G401.6 (cell line): ENCODE data around the gene MBTPS1.

Experiments used
- FAIRE-seq: peaks from 2 replicates; lab custom pipeline; 2012; peaks lifted over from hg19 to GRCh38; lab: Jason Lieb, UNC

MBTPS1 gene

DNA sequence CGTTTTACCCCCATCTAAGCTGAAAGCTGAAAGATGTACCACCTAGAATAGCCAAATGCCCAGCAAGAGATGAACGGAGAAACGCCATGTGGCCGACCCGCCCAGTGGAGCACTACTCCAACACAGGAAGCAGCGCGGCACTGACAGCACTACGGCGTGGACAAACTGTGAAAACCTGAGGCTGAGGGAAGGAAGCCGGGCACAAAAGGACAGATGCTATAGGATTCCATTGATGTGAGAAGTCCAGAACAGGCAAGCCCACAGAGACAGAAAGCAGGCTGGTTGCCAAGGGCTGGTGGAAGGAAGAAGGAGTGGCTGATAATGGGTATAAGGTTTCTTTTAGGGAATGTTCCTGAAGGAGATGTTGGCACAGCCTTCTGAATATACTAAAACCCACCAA is 44.7 kb downstream of the MBTPS1 start:
- no peak for FAIRE-seq

DNA sequence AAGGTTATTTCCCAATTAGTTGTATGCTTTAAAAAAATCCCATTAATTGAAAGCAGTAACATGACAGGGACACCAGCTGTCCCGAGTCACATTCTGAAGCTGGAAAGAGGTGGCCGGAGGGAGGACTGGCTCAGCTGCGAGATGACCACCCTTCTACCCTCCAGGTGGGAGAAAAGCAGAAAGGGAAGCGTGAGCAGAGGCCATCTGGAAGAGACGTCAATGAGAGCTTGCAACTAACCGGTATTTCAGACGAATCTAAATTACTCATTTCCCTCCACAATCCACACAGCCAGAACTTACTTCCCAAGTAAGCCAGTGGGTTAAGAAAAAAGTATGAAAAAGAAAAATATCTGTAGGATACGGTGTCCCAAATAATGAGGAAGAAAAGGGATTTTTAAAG is 45.6 kb downstream of the MBTPS1 start:
- no peak for FAIRE-seq

DNA sequence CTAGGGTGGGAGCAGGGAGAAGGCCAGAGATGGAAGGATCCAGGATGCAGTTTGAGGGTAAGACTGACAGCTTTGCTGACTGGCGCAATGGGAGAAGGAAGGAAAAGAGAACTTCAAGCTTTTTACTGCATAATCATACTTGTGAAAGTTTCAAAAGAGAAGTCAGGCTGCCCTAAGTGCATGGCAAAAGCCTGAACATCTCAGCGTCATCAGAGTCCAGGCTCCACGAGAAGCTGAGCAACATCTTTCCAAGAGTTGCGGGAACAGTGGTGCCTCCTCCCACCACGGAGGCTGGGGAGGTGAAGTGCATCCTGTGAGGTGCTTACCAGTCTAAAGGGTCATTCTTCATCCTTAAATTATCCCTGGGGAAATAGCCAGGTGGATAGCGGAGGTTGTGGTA is 47.2 kb downstream of the MBTPS1 start:
- no peak for FAIRE-seq

DNA sequence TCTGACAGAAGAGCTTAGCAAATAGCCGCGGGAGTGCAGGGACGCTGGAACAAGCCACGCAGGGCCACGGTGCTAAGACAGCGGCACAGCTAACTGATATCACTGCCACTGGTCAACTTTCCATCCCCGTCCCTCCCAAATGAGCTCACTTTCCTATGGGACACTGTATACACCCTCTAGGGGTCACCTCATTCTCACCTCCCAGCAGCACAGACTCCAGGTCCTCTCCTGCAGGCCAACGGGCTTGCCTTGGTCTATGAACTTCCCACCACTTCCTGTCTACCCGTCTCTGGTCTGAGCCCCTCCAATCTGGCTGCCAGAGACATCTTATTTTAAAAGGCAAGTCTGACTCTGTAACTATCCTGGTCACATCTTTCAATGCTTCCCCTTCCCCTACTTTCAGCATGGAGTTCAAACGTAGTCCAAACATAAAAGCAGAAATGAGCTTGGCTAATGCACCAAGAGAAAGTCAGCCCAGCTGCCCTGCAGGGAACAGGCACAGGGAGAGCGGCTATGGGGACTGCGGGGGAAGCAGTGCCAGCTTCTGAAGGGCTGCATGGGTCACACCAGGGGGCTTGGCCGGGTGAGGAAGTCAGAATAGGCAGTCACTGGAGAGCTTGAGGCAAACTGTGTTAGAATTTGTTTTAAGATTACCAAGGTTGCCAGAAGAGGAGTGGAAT is 47.8 kb downstream of the MBTPS1 start:
- no peak for FAIRE-seq

DNA sequence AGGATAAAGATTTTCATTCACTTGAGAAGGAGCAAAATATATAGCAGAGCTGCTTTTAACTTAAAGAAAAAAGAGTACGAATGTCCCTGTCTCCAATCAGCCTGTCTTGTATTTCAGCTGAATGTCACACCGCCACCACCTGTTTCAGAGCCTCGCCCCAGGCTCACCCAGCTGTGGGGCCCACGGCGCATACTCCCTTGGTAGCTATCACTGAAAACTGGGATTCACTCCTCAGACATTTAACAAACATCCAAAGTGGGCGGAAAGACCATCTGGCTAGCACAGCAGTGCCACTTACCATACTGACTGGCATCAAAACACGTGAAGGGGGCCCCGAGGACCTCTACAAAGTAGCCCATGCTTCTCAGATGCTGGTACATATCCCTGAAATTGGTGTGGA is 48.7 kb downstream of the MBTPS1 start:
- FAIRE-seq, result no peak

DNA sequence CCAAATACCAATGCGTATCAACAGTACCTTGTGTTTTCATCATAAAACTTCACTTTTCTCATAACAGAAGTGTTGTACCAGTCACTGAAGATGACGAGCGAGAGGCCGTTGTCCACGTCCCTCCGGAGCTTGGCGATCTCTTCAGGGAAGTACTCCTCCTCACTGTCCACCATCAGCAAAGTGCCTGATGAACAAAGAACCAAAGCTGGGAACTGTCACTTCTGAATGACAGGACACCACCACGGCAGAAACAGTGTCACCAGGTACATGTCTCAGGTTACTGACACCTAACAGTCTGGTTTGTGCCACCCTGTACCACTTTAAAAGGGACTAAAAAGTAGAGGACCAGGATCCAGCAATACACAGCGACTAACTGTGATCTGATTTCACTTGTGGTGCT is 49.1 kb downstream of the MBTPS1 start:
- FAIRE-seq, result no peak

DNA sequence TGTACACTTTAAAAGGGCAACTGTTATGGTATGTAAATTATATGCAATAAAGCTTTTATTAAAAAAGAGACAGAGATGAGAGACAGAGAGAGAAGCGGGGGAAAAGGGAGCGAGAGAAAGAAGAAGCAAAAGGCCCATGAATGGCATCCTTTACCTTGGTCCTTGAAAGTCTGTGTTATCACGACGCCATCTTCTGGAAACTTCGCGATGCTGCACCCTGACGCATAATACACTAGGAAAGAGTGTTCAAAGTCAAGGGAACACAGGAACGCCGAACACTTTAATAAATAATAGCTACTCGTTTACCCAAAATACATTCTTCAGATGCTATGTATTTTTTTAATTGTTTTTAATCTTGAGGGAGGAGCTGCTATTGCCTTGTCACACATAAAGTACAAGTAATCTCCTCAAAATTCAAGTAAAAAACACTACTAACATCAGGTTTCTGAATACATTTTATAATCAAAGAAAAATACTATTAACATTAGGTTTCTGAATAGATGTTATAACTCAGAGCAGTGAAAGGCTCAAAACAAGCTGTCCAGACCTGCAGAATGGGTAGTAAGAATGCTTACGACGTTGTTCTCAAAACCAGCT is 51.1 kb downstream of the MBTPS1 start:
- FAIRE-seq, result peak; percentile 90

DNA sequence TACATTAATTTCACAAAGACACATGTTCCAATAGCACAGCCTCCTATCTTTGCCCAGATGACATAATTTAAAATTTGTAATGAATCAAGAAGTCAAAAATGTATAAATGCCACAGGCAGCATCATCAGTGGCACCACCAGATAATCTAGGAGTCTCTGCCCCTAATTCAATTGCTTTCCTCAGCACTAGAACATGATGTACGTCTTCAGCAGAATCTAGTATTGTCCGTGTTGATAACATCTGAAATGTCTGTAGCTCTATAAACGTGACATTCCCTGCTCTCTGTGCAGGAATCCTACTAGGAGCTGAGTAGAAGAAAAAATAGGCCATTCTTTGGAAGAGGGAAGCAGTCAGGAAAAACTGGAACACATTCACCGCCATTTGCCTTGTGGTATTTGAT is 52.8 kb downstream of the MBTPS1 start:
- no peak for FAIRE-seq

DNA sequence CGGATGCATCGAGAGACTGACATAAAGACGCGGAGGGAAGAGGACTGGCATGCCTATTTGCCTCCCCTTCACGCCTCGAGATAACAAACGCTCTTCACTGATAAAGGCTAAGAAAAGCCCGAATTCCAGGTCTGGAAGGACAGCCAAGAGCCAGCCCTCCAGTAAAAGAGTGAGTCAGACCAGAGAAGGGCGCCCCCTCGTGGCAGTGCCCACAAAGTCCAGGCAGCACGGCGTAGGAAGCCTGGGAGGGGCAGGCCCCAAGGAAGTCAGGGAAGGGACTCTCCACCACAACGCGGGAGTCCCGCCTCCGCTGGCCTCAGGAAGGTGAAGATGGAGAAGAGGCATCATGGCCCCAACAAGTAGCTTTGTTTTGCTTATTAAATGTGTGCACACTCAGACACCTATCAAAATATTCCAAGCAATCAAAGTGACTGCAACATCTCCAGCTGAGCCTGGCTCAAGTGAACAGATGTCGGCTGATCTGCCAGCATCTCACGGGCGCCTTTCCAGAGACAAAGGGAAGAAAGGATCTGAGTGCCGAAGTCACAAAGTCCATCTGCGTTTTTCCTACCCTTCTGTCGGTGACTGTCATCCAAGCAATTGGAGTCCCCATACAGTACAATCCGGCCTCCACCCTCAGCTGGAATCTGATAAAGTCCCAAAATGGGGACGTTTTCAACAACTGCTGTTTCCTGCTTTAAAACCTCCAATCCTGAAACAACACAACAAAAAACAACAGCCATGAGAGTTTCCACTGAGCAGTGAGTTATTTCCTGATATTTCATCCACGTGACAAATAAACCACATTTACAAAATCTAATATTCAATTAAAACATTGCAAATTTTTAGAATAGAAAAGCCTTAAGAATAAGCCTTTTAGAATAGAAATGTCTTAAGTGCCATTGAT is 53.8 kb downstream of the MBTPS1 start:
- FAIRE-seq, result peak; percentile 51

DNA sequence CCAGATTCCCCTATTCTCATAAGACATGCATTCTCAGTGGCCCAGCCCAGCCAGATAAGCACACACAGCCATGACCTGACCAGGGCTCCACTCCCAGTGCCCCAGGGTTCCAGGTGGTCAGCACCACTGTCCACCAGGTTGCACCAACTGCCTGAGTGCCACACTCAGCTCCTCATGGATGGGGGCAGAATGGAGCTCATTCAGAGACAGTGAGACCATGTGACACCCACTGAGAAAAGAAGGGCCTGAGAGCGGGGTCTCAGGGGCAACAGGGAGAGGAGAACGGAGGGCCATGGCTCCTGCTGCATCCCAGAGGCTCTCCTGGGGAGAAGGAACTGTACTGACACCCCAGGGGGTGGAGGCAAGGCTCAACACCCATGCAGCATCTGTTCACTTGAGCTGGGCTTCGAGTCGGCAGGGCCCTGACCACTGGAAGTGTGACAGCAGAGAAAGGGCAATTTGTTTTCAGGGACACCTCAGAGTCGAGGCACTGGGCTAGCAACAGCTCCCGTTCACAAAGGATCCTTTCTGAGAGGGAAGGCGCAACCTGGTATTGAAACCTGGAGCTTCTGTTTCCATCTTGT is 55.4 kb downstream of the MBTPS1 start:
- no peak for FAIRE-seq

DNA sequence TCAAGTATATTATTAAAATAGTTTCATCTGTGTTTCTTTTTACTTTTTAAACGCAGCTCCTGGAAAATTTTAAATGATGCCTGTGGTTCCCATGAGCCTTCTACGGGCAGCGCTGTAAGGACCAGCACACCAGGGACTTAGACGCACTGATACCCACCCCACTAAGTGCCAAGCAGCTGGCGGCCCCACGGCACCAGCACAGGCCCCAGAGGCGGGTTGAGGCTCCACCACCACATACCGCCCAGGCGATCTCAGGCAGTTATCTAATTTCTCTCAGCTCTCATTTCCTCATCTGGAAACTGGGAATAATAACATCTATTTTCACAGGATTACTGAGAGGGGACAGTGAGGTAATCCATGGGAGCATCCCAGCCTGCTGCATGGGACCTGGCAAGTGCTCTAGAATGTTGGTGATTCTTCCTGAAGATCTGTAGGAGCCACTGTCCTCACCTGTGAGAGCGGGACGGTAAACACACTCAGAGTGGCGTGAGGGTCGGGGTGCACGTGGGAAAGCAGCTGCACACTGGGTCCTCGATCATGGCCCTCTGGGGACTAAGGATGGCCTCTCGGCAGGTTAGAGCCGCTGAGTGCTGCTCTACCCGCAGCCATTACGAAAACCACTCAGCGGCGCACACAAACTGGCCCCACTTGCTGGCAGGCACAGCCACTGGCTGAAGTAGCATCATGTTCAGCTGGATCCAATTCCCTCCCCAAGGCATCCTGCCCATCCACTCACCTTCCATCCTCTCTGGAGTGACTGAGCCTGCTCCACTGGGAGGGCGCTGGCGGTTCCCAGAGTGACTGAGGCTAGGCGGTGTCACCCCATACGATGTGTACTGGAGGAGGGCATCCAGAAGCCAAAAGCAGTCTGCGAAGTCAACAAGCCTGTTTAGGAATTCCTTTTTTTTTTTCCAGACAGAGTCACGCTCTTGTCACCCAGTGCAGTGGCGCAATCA is 56.5 kb downstream of the MBTPS1 start:
- no peak for FAIRE-seq

DNA sequence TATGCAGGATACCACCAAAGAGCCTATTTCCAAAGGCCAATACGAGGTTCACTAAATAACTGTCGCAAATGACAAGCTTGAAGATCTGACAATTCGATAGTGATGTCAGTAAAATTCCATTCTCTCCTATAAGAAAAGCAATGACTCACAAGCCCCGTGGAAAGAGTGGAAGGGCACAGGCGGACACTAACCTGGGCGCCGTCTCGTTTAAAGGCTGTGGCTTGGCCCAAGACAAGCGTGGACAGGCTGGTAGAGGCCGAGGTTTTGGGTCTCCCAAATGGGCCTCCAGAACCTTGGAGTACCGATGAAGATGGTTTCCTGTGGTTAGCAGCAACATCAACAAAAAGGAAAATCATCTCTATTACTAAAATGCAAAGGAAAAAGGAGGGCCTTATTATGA is 57.6 kb downstream of the MBTPS1 start:
- FAIRE-seq, result no peak

DNA sequence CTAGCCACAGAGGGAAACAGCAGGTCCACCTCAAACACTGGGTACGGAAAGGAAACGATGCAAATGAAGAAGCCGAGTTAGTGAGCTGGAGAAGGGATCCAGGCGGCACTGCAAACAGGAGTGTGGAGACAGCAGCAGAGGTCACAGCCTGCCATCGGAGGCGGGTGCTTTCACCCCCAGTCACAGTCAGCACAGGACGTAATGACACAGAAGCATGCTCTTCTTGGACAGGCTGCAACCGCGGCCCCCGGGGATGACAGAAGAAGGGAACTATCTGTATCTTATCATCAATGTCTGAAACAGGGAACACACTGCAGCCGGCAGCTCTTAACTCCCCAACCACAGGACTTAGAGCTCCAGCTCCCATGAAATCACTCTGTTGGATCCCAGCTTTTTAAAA is 58.1 kb downstream of the MBTPS1 start:
- FAIRE-seq, result no peak

DNA sequence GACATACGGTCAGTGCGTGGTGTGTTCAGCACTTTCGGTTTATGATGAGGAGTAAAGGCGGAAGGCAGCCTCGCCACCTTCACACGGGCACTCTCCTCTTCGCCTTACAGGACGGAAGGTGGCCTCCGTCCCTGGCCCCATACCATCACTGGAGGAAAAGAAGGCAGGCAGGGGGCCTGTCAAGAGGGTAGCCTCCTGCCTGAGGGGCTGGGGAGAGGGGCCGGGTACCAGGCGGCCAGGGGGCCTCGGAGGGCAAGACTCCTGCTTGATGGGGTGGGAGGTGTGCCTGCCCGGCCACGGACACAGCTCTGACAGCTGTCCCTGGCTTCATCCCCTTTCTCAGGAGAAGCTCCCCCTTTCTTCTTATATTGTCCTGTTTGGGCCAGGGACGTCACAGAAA is 58.5 kb downstream of the MBTPS1 start:
- no peak for FAIRE-seq

DNA sequence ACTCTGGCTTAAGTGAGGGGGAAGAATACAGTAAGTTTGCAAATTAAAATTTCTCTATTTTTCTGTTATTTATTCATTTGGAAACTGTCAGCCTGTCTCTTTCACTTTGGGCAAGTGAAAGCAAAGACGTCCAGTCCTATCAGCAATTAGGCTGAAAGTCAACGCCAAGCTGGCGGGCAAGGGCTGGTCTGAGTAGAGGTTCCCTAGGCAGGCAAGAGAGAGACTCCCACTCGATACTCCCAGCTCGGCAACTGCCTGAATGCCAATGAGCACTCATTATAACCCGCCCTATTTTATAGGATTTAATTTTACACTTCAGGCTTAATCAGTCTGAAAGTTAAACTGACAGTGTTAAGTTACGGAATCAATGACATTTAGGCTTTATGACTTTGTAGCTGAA is 59.8 kb downstream of the MBTPS1 start:
- FAIRE-seq, result no peak

DNA sequence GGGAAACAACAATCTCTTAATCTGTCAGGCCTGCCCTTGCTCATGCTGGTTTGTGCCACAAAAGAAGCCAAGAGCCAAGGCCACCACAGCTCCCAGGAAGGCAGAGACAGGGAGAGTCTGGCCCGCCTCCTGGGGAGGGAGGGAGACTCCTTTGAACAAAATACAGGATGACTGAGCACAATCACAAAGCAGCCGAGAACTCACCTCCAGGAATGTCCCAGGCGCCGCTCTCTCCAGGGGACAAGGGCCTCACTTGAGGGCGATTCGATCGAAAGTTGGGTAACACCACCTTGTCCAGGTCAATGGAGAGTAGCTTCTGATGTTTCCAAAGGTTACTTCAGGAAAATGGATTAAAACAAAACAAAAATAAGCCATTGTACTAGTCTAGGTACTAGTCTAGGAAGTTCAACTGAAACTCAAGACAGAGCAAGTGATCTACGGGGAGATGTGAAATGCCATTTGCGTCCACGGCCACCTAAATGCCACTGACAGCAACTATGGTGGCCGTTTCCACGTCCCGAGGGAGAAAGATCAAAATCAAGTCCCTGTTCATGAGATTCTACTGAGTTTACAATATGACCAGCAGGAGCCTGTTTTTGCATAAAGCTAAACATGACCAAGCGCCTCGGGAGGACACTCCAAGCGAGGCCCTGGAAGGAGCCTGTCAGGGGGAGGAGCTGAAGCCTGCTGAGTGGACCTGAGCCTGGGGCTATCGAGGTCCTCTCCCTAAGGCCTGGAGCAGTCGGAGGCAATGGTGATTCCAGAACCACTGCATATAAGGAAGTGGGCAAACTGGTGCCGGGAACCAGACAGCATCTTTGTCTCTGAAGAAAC is 60.7 kb downstream of the MBTPS1 start:
- no peak for FAIRE-seq

DNA sequence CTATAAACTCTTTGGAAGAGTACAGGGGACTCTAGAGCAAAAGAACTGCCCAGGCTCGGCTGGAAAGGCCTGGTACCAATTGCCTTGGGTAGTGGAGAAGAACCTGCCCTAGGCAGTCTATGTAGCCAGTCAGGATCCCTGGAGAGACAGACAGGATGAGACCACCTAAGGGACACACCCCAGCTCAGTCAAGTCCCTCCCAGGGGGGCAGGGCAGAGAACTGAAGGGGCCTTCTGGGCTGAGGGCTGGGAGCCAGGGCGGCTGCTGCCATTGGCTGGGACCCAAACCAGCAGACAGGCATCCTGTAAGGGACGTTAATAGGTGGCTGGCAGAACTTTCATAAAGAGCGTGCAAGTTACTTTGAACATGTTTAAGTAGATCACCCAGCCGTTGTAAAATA is 61.4 kb downstream of the MBTPS1 start:
- no peak for FAIRE-seq

DNA sequence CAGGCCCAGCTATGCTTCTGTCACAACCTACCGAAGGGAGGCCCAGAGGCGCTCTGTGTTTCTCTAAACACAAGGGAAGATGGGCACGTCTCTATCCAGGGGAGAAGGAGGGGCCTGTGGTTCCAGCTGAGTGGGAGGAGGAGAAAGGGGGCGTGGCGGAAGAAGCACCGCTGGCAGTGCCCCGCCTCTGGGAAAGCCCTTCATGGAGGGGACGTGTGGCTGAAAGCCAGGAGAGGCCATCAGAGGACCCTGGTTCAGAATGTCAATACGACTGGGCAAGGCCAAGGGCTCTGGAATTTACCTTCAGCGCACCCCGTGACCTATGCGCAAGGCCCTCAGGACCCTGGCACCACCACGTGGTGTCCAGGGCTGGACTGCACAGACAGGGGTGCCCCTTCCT is 61.8 kb downstream of the MBTPS1 start:
- FAIRE-seq, result no peak

DNA sequence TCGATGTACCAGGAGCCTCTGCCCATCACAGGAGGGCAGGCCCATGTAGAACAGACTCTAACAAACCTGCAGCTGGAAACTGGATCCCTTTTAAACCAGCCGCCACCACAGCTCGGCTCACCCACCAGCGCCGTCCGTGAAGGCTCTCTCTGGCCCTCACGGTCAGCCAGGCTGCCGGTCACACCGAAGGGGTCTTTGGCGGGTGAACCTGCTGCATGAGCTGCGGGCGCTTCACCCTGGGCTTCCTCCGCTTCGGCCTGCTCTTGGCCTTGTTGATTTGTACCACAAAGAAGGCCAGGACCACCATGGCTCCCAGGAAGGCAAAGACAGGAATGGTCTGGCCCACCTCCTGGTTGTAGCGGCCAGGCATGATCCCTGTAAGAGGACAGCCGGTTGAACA is 62.5 kb downstream of the MBTPS1 start:
- no peak for FAIRE-seq

DNA sequence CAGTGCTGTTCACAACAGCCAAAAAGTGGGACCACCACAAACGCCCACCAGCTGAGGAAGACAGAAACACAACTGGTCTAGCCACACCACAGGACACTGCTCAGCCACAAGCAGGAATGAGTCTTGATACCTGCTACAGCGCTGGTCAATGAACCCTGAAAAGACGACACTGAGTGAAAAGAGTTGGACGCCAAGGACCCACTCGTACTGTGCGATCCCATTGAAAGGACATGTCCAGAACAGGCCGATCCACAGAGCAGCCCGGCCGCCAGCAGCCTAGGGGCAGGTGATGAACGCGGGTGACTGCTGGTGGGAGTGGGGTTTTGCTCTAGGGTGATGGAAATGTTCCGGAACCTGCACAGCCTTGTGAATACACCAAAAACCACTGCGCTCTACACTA is 63.5 kb downstream of the MBTPS1 start:
- FAIRE-seq, result no peak

DNA sequence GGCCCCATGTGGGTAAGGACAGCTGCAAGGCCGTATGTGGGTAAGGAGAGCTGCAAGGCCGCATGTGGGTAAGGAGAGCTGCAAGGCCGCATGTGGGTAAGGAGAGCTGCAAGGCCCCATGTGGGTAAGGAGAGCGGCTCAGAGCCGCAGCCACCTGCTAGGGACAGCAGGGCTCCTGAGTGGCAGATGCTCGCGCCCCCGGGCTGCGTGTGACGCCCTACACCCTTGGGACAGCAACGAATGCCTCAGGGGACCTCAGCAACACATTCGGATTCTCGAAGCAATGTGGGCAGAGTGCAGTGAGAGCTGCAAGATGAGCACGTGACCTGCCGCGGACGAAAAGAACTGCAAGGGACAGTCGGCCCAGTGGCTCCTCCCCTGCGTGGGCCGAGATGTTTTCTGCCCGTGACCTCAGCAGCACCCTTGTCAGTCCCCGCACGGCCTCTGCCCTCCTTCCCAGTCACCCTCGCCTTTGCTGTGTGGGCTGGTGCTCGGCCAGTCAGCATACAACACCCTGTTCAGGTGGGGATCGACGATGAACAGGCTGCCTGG is 64.6 kb downstream of the MBTPS1 start:
- no peak for FAIRE-seq
